Measurements from ENCODE around the gene WNT1.
A peak's percentile ranks its signal among the peaks of the same experiment; 100 is the strongest.

Gene WNT1

DNA sequence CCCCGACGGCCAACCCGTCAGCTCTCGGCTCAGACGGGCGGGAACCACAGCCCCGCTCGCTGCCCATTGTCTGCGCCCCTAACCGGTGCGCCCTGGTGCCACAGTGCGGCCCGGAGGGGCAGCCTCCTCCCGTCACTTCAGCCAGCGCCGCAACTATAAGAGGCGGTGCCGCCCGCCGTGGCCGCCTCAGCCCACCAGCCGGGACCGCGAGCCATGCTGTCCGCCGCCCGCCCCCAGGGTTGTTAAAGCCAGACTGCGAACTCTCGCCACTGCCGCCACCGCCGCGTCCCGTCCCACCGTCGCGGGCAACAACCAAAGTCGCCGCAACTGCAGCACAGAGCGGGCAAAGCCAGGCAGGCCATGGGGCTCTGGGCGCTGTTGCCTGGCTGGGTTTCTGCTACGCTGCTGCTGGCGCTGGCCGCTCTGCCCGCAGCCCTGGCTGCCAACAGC lies at the start of gene WNT1:
Gene WNT1, plus strand, starts transcription at position 32 of the 450 bp plus-strand sequence. Its CDS starts 329 bp downstream, at position 361.
- DNase-seq (ENCODE audit: low spot score): no peak

DNA sequence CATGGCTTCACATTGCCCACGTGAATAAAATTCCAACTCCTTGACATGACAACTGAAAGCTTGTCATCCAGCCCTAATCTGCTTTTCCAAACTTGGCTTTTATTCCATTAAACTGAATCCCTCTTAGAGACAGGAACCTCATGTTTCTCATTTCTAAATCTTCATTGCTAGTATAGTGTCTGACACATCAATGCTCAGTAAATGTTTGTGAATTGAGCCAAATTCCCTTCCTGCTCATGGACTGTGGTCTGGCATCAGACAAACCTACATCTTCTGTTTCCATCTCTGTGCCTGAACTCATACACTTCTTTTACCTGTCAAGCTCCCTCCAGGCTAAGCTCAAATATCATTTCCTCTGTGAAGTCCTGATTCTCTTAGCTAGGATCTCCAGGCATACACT lies 48.6 kb upstream of the WNT1 start:
- no peak for DNase-seq (ENCODE audit: low spot score)

DNA sequence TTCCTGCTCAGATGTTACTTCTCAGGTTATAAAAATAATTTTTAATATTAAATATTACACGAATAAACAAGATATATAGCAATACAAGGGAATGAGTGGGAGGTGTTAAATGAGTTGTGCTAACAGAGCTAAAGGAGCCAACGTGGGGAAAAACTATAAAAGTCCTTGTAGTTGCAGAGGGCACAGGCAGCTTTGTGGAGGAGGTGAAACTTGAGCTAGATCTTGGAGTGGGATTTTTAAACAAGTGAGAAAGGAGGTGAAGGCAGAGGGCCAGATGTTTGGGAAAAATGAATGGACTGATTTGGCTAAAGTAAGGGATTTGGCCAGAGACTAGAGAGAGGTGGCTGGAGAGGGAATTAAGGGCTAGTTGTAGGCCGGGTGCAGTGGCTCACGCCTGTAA lies 47.6 kb upstream of the WNT1 start:
- no peak for DNase-seq (ENCODE audit: low spot score)

DNA sequence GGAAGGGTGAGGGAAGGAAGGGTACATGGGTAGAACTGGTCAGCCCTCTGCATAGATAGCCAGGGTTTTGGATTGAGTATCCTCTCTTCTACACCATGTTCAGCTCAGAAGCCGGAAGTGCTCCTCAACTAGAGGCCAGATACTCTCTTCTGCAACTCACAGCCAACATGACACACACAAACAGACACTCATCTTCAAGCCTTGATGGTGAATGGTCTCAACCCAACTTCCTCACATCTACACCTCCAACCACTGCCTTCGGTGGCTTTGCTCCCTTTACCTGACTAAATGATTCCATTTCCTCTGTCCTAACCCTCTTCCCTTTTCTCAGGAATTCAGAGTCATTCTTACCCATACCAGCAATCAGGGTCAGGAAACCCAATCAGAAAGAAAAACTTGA lies 45.2 kb upstream of the WNT1 start:
- DNase-seq (ENCODE audit: low spot score): no peak

DNA sequence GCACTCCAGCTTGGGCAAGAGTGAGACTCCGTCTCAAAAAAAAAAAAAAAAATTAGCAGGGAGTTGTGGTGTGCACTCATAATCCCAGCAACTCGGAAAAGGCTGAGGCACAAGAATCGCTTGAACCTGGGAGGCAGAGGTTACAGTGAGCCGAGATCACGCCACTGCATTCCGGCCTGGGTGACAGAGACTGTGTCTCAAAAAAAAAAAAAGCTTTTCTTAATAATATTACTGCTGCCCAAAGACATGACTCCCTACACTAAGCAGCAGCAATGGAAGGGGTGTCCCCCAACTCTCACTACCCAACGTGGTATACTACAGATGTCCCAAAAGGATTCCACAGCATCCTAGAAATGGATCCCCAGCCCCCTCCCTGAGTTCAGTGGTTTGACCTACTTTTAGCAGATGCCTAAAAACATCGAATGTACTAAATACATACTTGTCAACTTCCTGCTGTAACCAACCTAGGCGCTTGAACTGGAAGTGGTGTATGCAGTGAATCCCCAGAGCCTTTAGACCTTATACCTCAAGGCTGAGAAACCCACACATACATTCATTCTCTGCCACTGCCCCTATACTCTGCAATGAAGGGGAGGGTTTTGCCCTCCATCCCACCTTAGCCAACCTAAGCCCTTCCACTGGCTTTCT lies 44.3 kb upstream of the WNT1 start:
- no peak for DNase-seq (ENCODE audit: low spot score)

DNA sequence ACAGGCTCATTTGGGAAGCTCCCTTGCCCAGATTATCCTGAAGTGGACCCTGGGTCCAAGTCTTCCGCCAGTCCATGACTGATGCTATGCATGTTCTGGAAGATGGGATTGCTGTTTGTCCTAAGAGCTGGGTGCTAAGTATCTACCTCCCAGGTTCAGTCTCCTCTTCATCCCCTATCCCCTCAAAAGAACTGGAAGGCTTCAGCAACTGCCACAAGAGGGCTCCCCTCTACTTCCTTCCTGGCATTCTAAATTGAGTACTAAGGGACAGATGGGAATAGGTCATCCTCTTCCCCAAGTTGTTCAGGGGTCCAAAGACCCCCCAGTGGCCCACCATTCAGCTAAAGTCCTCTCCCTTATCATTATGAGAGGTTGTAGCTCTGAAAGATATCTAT lies 43.8 kb upstream of the WNT1 start:
- DNase-seq (ENCODE audit: low spot score): no peak

DNA sequence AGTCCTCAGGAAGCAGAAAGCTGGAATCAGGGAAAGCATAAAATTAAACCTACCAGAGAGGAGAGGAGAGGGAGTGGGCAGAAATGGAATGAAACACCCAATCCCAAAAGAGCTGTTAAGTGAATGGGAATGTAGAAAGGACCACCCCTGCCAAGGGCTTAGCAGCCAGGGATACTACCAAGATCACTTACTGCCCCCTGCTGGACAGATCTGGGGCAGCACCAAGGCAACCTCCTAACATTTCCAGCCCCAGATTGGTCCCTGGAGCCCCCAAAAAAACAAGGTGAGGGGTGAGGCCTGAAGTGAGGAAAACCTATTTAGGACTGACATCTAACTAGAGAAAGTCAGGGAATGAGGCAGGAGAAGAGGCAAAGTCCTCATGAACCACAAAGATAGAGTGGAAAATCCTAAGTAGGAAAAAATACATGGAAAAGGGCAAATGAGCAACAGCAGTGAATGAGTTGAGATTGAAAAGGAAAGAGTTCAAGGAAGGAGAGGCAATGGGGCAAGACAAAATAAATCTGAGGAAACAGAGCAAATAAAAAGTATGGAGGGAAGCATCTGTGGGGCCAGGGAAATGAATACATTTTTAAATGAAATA lies 41.6 kb upstream of the WNT1 start:
- DNase-seq (ENCODE audit: low spot score): peak; percentile 75

DNA sequence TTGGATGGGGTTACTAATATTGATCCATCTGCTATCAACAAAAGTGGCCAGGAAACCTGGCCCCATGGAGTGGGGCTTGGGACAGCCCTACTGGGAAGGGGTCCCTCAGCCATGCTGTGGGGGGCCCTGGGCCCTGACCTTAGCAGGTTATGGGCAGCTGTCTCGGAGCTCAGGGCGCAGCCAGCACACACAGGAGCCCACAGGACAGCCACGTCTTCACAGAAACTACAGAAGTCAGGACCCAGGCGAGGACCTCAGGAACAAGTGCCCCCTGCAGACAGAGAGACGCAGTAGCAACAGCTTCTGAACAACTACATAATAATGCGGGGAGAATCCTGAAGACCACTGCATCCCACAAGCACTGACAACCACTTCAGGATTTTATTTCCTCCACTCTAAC lies 41.0 kb upstream of the WNT1 start:
- peak; percentile 40 for DNase-seq (ENCODE audit: low spot score)

DNA sequence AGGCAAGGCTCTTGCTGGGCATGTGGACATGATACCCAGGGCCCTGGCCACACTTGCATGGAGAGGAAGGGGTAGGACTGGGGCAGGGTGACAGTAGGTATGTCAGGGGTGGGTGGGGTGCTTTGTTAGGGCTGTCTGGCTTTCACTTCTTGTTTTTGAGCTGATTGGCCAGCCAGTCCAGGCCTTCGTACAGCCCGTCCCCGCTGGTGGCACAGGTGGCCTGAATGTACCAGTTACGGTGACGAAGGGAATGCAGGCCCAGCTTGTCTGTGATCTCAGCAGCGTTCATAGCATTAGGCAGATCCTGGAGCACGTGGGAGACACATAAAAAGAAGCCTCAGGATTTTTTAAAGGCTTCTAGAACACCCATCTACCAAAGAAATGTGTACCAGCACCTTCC lies 39.3 kb upstream of the WNT1 start:
- no peak for DNase-seq (ENCODE audit: low spot score)

DNA sequence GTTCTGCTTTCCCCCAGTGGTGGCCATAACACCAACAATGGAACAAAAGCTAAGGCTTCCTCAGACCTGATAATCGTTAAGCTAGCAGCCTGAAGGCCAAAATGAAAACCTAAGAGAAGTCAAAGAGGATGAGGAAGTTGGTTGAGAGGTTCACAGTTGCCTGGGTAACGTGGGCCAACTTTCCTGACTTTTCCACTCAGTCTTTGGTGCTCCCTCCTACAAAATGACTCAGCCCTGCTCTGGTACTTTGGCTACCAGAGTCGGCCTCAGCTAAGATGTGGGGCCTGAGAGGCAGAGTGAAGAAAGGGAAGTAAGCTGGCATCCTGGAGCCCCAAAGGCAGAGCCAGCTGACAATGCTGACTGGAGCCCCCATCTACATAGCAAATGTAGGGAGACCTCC lies 37.9 kb upstream of the WNT1 start:
- DNase-seq (ENCODE audit: low spot score): no peak

DNA sequence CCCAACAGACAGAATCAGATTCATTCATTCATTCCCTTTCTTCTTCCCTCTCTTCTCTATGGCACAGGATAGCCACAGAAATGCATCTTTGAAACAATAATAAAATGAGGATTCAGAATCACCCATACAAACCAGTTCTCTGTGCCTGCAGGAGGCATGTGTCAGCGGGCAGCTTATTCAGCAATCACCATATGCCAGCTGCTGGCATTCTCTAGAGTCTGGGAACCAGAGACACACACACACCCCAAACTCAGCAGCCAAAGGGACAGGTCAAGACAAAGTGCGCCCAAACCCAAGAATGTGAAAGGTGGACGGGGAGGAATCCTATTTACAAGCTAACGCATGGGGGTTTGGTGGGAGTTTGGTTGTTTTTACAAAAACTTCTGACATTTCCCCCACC lies 34.9 kb upstream of the WNT1 start:
- DNase-seq (ENCODE audit: low spot score): peak; percentile 66

DNA sequence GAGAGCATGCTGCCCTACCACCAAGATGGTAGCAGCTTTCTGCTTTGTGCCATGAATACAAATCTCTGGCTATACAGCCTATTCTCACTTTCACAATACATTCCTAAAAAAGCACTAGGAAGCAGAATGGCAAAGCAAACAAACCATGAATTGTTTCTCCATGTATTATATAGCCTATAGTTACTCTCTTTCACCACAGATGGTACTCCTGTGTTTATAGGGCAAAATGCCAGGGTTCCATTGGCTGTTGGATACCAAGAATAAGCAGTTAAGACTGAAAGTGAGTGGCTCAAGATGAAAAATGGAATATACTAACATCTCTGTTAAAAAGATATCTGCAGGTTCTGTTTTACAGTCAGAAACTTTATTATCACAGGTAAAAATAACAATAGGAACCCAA lies 31.9 kb upstream of the WNT1 start:
- DNase-seq (ENCODE audit: low spot score): peak; percentile 85

DNA sequence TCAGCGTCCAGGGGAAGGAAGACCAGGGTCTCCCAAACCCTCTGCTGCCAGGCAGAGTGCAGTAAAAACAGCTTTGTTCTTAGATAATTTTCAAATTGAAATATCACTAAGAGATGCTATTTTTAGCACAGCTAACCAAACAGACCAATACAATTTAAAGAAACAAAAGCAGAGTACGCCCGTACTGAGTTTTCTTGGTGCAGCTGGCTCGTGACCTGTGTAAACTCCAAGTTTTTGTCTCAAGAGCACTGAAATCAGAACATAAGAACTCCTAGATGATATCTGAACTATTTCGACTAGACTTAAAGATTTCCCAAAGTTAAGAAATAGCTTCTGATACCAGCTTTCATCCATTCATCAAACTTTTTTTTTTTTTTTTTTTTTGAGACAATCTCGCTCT lies 31.2 kb upstream of the WNT1 start:
- no peak for DNase-seq (ENCODE audit: low spot score)

DNA sequence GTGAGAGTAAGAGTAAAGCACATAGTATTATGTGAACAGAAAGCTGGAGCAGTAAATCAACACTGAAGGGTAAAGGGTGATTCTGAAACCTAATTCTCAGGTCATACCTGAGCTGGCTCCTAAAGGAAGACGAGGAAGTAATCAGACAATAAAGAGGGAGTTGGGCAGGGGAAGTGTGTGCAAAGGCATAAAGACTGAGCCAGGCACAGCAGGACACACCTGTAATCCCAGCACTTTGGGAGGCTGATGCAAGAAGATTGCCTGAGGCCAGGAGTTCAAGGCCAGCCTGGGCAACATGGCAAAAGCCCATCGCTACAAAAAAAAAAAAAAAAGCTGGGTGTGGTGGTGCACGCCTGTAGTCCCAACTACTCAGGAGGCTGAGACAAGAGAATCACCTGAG lies 30.4 kb upstream of the WNT1 start:
- no peak for DNase-seq (ENCODE audit: low spot score)

DNA sequence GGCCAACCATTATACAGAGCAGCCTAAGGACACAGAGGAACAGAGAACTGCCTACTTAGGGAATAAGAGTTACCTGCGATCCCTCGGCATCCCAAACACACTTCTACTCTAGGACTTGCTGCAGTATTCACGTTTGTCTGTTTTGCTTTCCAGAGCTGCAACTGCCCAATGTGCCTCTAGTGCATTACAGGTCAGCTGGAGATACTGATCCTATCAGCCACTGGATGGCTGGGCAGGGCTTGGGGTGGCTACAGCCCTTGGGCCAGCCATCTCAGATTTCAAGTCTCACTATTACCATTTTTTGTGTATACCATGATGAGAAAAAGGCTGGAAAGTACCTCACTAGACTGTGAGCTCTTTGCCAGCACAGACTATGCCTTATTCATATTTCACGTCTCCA lies 25.4 kb upstream of the WNT1 start:
- no peak for DNase-seq (ENCODE audit: low spot score)

DNA sequence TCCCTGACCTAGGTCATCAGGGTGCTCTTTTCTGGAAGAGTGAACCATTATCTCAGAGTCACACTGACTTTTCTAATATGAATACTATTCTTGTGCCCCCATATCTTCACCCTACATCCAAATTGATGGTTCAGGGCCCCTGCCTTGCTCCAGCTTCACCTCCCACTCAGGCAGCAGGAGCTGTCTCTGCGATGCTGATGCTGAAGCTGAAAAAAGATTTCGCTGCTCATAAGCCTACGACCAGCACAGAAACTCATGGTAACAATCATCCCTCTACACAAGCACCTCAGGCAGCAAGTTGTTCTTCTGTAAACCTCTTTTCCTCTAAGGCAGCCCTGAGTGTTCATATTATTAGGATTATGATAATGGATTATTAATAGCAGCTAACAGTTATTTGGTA lies 24.1 kb upstream of the WNT1 start:
- DNase-seq (ENCODE audit: low spot score): no peak

DNA sequence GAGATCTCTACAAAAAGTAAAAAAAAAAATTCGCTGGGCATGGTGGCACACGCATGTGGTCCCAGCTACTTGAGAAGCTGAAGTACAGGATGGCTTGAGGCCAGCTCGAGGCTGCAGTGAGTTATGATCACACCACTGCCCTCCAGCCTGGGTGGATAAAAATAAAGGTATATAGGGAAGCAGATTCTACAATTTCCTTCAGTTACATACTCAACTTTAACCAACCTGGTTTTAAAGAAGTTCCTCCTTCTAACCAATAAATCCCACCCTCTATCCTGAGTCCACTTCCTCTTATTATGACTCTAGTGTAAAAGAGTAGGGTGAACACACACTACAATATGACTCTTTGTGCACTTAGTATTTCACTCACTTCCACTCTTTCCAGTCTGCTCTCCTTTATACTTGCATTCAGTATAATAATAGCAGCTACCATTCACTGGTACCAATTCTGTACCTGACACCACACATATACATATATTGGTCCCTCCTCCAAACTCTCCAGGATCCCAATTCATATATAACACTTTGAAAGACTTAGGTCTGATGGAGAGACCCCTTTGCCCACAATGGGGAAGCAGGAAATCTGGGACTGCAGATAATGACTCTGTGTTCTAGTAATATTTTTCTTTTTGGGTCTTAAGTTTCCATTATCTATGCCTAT lies 23.2 kb upstream of the WNT1 start:
- no peak for DNase-seq (ENCODE audit: low spot score)

DNA sequence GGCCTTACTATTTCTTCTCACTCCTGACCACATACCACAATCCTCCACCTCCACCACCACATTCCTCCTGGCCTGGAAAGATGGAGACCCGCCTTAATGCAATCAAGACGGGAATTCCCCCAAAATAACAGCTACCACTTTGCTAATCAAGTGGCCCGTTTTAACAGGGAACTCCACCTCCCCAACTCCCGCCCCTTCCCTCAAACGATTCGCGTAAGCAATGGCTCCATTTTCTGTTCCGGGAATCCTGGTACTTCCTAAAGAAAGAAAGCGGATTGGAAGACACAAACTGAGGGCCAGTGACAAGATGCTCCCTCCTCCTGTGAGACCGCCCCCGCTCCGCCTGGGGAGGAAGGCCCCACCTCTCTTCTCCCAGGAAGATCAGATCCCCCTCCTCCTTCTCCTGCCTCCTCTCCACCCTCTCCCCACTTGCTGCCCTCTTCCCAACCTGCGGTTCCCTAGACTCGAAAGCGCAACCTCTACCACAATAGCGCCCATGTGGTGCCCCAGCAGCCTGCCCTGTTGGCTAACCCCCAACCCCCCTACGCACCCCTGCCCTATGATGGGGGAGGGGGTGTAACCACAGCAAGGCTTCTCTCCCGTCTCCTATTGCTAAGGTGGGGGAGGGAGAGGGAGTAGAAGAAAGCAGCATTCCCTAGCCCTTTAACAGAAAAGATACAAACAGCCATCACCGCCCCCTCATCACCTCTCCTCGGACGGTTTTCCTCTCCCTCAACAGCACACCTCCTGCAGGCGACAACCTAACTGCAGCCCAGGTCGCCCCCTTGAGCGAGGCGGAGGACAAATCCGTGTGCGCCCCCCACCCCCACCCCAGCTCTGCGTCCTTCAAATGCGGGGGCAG lies 21.6 kb upstream of the WNT1 start:
- DNase-seq (ENCODE audit: low spot score): peak; percentile 95

DNA sequence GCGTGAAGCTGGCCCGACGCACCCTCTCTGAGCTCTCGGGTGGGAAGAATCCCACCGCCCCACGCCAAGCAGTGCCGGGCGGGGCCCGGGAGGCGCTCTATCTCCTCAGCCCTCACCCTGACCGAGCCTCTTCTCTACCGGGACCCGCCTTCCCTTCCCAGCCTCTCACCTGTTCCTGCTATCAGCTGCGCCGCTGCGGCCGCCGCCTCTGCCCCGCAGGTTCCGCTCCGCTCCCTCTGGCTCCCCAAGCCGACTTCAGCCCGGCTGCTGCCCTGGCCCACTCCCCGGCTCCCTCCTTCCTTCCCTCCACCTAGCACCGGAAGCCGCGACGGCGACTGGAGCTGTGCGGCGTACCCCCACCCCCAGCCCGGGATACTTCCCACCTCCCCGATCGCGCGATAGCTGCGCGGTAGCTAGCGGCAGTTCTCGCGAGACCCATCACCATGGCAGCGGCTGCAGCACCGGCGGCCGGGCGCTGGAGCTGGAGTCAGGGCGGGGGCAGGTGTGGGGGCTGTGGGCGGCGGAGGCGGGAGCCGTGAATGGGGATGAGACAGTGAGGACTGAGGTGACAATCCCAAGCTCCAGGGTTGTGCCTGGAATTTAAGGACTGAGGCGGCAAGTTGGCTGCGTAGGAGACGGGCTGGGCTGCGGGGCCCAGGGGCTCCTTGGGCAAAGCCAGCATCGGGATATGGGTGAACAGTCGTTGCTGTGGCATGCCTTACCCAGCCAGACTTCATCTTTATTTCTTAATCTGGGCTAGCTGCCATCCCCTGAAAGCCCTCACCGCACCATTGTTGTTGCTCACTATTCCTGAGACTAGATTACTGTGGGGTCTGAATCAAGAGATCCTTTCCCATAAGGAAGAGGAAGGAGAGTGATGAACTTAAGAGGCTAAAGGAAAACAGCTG lies 20.7 kb upstream of the WNT1 start, which contains the start of gene ARF3:
Gene ARF3, minus strand, starts transcription at position 347 of the 908 bp plus-strand sequence. CDS start 16,392 bp downstream, outside the sequence.
- peak; percentile 92 for DNase-seq (ENCODE audit: low spot score)

DNA sequence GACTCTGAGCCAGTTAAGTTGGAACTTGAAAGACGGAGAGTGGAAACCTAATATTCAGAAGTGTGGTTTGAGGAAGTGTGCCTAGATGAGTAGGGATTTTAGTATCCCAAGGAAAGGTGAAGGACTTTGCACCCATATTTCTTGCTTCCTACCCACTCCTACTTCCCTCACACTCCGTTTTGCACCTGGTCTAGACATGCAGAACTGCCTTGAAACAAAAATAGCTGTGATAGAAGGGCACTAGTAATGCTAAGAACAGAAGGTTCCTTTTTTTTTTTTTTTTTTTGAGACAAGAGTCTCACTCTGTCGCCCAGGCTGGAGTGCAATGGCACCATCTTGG lies 20.1 kb upstream of the WNT1 start:
- DNase-seq (ENCODE audit: low spot score): no peak

DNA sequence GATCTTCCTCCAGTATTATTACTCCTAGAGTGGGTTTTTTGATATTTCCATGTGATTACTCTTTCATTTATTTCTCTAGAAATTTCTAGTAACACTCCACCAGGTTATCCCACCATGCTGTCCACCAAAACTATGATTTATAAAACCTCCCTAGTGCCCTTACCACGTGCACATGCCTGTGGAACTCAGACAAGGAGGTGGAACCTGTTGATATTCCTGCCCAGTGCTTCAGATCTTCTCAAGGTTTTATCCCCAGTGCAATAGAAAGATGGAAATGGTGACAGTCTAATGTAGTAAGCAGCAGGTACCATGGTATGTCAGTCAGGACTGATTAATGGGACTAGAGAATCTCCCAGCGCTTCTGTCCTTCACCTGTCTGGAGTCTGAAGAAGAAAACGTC lies 17.3 kb upstream of the WNT1 start:
- DNase-seq (ENCODE audit: low spot score): no peak

DNA sequence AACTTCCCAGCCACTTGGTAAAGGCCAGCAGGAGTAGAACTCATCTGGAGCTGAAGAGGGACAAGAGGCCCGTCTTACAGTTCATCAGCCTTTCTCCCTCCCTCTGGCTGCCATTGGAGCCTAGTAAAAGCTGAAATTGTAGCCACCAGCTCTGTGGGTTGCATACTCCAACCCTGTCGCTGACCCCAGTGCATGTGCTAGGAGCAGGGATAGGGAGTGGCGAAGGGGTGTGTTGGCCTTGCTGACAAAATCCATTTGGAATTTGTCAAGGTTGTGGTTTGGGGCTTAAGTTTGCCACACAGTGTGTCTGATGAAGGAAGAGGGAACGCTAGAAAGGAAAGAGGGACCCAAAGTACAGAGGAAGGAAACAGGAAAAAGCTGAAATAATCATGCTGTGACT lies 16.8 kb upstream of the WNT1 start:
- no peak for DNase-seq (ENCODE audit: low spot score)
